Spleen (tissue), 11 donors: ENCODE results near the gene FBN1. TPM values are rescaled to one million over a fixed set of nuclear protein-coding genes. Genes with fewer than 3 reads are reported as not detected.

Experiments used
- DNase-seq: peaks from one replicate; pipeline ENCODE4 v3.0.0-alpha.2; 2020
- H3K27ac ChIP-seq, 8 donors: fragments of 200-600 bp; sonication (generic) in 7 of 8; 1 replicate in 4 of 8; 2 replicates in 4 of 8; pipeline versions ENCODE4 v1.5.0 to v1.8.0; 2016 to 2021; ENCODE audit warnings: inconsistent platforms in 4 of 8, mild to moderate bottlenecking in 4 of 8, moderate library complexity in 1 of 8
- H3K27me3 ChIP-seq, 7 donors: fragments of 200-600 bp; sonication (generic) in 6 of 7; replicated peaks in 1 of 7; 1 replicate in 4 of 7; 2 replicates in 3 of 7; pipeline versions ENCODE4 v1.5.0 to v1.8.0; 2016 to 2021; ENCODE audit warnings: inconsistent platforms in 3 of 7, mild to moderate bottlenecking in 1 of 7
- H3K36me3 ChIP-seq, 6 donors: fragments of 200-600 bp; sonication (generic) in 5 of 6; 1 replicate in 4 of 6; 2 replicates in 2 of 6; pipeline versions ENCODE4 v1.5.0 to v1.8.0; 2016 to 2021; ENCODE audit warnings: inconsistent platforms in 2 of 6
- H3K4me1 ChIP-seq, 6 donors: fragments of 200-600 bp; sonication (generic) in 5 of 6; 1 replicate in 3 of 6; 2 replicates in 3 of 6; pipeline versions ENCODE4 v1.5.0 to v1.8.0; 2016 to 2021; ENCODE audit warnings: inconsistent platforms in 3 of 6
- H3K4me3 ChIP-seq, 8 donors: fragments of 200-600 bp; sonication (generic) in 7 of 8; 1 replicate in 4 of 8; 2 replicates in 4 of 8; pipeline versions ENCODE4 v1.5.0 to v1.8.0; 2016 to 2021; ENCODE audit warnings: inconsistent platforms in 4 of 8, mild to moderate bottlenecking in 4 of 8, moderate library complexity in 2 of 8
- H3K9me3 ChIP-seq, 8 donors: fragments of 200-600 bp; sonication (generic) in 7 of 8; 1 replicate in 4 of 8; 2 replicates in 4 of 8; pipeline versions ENCODE4 v1.5.0 to v1.8.0; 2016 to 2021; ENCODE audit warnings: inconsistent platforms in 4 of 8
- POLR2A ChIP-seq, 3 donors: fragments of 450-650 bp; IDR thresholded peaks; one replicate each; pipeline ENCODE4 v1.5.1; 2017; ENCODE audit warnings: antibody characterized with exemption in 3 of 3, mild to moderate bottlenecking in 1 of 3
- POLR2AphosphoS5 ChIP-seq, 3 donors: sonication (generic); formaldehyde crosslinking; IDR thresholded peaks; one replicate each; pipeline ENCODE4 v1.5.1; 2017; ENCODE audit warnings: antibody characterized with exemption in 3 of 3
- WGBS, 5 donors: extraction: QIAGEN DNeasy Blood & Tissue Kit in 3 of 5; methylation state at CpG; one replicate each; pipeline versions ENCODE4 v1.1.5 to v1.1.7; 2013 to 2018; 5-methylcytosine and 5-hydroxymethylcytosine counted together
- intact Hi-C: fragments of 100-400 bp; cut with DNase I; formaldehyde crosslinking; loops from one replicate; pipeline ENCODE4 v1.15.0; 2023; ENCODE audit warnings: low total_unique reads
- polyA plus RNA-seq, 3 donors: library from polyadenylated mRNA; stranded (reverse); fragments of 200-250 nt; gene quantifications; one replicate each; pipeline ENCODE4 v1.2.1, GENCODE V29; 2013
- total RNA-seq, 7 donors: library from RNA; depleted of rRNA in 3 of 7; stranded (reverse); fragments of >200 nt in 3 of 7; fragmentation: NEBNext Ultra II Directional in 4 of 7; extraction: Animal tissue kit (Norgen Biotek cat#: 25700) in 4 of 7; gene quantifications; one replicate each; pipeline versions ENCODE4 v1.1.0 to v1.2.1, GENCODE V29; 2016 to 2021
- TF ChIP-seq, protein P1 (sequence below), 11 experiments: fragments of 200-600 bp in 7 of 11; fragments of 450-650 bp in 4 of 11; sonication (generic) in 4 of 11; IDR thresholded peaks in 8 of 11; conservative IDR thresholded peaks in 3 of 11; 1 replicate in 7 of 11; 2 replicates in 4 of 11; pipeline versions ENCODE4 v1.4.0 to v1.8.0; 2016 to 2021; ENCODE audit warnings: antibody characterized with exemption in 11 of 11, inconsistent platforms in 4 of 11, mild to moderate bottlenecking in 1 of 11
- donor health status: healthy with polysubstance abuse.
- donor health status: DM: no; HTN: no; CAD: no; lungs with moderate emphysema.
- donor health status: DM: no; HTN: no; CAD: no.
- donor health status: Bipolar disorder and iron deficiency.
- donor health status: healthy.
- donor health status: DM: no; HTN: no; CAD: no.
- donor health status: DM: yes; HTN: yes; CAD: no.

Gene FBN1
- total and polyA plus RNA-seq, 10 donors = 3.2 to 139 (median 45.4) TPM

DNA sequence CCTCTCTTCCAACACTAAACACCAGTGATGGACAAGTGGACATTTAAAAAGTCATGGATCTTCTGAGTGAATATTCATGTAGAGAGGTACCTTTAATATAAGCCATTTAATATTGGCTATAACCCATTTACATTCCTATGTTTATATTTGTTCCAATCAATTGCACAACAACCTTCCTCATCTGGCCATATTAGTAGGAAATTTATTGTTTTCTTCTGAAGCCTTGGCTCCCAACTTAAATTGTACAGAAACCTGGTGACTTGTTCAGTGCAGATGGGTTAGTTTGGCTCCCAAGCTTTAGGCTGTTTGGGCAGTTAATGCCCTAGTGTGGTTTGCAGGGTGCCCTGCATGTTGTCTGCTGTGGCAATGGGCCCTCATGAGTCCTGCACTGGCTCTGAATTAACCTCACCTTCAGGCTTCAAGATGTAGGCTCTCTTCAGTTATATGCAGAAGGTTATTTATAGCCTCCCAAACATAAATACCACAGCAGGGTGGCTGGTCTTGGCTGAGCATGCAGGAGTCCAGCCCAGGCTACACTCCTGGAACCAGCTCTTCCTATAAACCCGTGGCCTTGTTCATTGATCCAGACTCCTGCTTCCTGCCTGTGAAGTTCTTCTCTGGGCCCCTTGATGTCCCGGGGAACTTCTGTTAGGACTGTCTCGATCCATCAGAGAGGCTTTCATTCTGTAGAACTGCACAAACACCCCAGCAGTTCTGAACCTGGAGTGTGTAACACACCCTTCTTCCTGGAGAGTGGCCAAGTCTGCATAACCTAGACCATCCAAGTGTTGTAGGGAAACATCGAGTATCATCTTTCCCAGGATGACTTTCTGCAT is 257.3 kb downstream of the FBN1 start:
- H3K9me3 ChIP-seq = no peaks in the 10 kb centered on the region
- no peak for TF ChIP-seq POLR2AphosphoS5 (IDR thresholded peaks at IDR 0.05)
- TF ChIP-seq, protein P1, sequence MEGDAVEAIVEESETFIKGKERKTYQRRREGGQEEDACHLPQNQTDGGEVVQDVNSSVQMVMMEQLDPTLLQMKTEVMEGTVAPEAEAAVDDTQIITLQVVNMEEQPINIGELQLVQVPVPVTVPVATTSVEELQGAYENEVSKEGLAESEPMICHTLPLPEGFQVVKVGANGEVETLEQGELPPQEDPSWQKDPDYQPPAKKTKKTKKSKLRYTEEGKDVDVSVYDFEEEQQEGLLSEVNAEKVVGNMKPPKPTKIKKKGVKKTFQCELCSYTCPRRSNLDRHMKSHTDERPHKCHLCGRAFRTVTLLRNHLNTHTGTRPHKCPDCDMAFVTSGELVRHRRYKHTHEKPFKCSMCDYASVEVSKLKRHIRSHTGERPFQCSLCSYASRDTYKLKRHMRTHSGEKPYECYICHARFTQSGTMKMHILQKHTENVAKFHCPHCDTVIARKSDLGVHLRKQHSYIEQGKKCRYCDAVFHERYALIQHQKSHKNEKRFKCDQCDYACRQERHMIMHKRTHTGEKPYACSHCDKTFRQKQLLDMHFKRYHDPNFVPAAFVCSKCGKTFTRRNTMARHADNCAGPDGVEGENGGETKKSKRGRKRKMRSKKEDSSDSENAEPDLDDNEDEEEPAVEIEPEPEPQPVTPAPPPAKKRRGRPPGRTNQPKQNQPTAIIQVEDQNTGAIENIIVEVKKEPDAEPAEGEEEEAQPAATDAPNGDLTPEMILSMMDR (IDR thresholded peaks at IDR 0.05 in 8 of 11, conservative IDR thresholded peaks at IDR 0.05 in 3 of 11) = no peak
- TF ChIP-seq POLR2A (IDR thresholded peaks at IDR 0.05) = no peak
- no peak overlapping the region for H3K27ac ChIP-seq
- WGBS, 5 donors = 75 to 91% (median 80%) methylated on average over 4 of the region's 4 CpGs
- H3K4me3 ChIP-seq = no peak overlapping the region
- DNase-seq = no peak
- no peaks in the 10 kb centered on the region for H3K36me3 ChIP-seq
- H3K27me3 ChIP-seq = no peaks in the 10 kb centered on the region
- intact Hi-C loops = no loop called here
- no peaks in the 10 kb centered on the region for H3K4me1 ChIP-seq

DNA sequence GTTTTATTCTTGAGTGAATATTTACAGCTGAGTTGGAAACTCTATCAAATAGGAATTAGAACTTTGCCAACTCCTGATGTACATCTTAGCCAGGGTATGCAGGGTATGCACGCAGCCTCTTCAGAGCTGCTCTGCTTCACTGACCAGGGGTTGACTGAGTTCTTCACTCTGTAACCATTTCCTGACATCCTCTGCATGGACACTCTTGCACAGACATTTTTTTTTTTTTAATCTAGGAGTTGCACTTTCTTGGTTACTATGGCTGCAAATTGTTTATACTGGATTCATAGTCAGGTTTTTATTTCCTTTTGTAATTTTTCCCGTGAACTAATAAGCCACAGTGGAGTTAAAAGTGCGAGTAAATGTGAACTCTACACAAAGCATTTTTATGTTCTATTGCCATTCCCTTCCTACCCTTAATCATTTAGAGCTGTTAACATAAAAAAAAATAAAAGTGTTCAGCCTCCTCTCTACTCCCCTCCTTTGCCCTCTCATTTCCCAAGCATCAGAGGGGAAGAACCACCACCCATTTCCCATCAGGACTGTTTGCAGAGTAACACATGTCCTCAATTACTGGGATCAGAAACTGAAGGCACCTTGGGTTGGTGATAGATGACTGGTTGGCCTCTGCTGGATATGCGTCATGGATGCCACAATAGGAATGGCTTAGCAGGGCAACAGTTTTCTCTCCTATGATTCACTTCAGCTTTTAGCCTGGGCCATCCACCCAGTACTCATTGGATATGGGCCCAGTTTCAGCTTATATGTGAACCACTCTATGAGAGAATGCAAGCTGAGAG is 260.3 kb downstream of the FBN1 start:
- Histone ChIP-seq H3K36me3 (no peaks in the 10 kb centered on the region), H3K4me3 (no peak overlapping the region), H3K4me1 (no peaks in the 10 kb centered on the region), H3K27ac (no peak overlapping the region), H3K9me3 (no peaks in the 10 kb centered on the region), H3K27me3 (no peaks in the 10 kb centered on the region)
- TF ChIP-seq, protein P1 (IDR thresholded peaks at IDR 0.05 in 8 of 11, conservative IDR thresholded peaks at IDR 0.05 in 3 of 11) = no peak
- TF ChIP-seq POLR2A (IDR thresholded peaks at IDR 0.05) = no peak
- no peak for TF ChIP-seq POLR2AphosphoS5 (IDR thresholded peaks at IDR 0.05)
- no peak for DNase-seq
- intact Hi-C loops = no loop called here
- 76 to 89% (median 87%) methylated on average over 4 of the region's 4 CpGs for WGBS, 5 donors

DNA sequence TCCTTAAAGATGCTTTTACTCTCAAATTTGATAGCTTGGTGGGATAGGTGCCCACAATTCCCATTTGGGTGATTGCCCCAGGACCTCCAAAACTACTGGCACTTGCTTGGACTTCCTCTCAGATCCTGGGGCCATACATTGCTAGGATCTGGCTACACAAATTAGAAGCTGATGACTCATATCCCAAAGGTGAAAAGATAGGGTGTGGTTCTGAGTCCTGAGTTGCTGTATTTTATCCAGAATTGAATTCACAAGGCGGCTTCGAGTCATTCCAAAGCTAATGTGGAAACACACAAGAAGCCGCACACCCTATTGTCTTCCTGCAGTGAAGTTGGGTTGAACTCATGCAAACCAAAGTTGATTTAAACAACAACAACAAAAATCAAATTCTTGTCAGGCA is 260.9 kb downstream of the FBN1 start:
- Histone ChIP-seq H3K9me3 (no peaks in the 10 kb centered on the region), H3K27ac (no peak overlapping the region), H3K27me3 (no peaks in the 10 kb centered on the region), H3K36me3 (no peaks in the 10 kb centered on the region), H3K4me1 (no peaks in the 10 kb centered on the region), H3K4me3 (no peak overlapping the region)
- TF ChIP-seq, protein P1 (IDR thresholded peaks at IDR 0.05 in 8 of 11, conservative IDR thresholded peaks at IDR 0.05 in 3 of 11) = no peak
- no peak for TF ChIP-seq POLR2AphosphoS5 (IDR thresholded peaks at IDR 0.05)
- no peak for TF ChIP-seq POLR2A (IDR thresholded peaks at IDR 0.05)
- WGBS, 5 donors = 95 to 99% (median 97%) methylated on average over 3 of the region's 3 CpGs
- no peak for DNase-seq
- intact Hi-C loops = no loop called here

DNA sequence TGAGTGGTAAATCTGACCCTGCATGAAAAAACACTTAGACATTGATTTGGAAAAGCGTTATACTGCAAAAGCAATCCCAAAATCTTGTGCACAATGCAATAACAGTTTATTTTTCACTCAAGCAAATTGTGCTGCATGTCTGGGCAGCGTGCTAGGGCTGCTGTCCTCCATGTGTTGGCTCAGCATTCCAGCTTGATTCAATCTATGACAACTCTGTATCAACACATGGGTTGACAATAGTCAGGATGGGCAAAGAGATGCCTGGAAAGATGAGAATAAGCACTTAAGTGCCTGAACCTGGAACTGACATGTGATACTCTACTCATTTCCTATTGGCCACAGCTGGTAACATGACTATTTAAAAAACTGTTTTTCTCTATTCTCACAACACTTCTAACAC is 262.5 kb downstream of the FBN1 start:
- Histone ChIP-seq H3K4me1 (no peaks in the 10 kb centered on the region), H3K4me3 (no peak overlapping the region), H3K27me3 (no peaks in the 10 kb centered on the region), H3K27ac (no peak overlapping the region), H3K9me3 (no peaks in the 10 kb centered on the region), H3K36me3 (no peaks in the 10 kb centered on the region)
- TF ChIP-seq POLR2A (IDR thresholded peaks at IDR 0.05) = no peak
- no peak for TF ChIP-seq POLR2AphosphoS5 (IDR thresholded peaks at IDR 0.05)
- TF ChIP-seq, protein P1 (IDR thresholded peaks at IDR 0.05 in 8 of 11, conservative IDR thresholded peaks at IDR 0.05 in 3 of 11) = no peak
- WGBS, 5 donors = 83 to 90% (median 88%) methylated on average over 2 of the region's 2 CpGs
- no peak for DNase-seq
- intact Hi-C loops = no loop called here
